GM12891 (cell line): ENCODE measurements around the gene CFAP91.

Experiments
- DNase-seq: peaks from one replicate; pipeline ENCODE4 v3.0.0; 2011; ENCODE audit warnings: low spot score; ENCODE audit not compliant: insufficient read length
- FAIRE-seq: peaks from 2 replicates; lab custom pipeline; 2011; peaks lifted over from hg19 to GRCh38; lab: Jason Lieb, UNC
- PAX5 ChIP-seq: IDR thresholded peaks from 2 replicates; pipeline ENCODE4 v1.6.1; 2011; ENCODE audit warnings: low read length, moderate library complexity, mild to moderate bottlenecking; ENCODE audit not compliant: insufficient read depth, severe bottlenecking
- POLR2A ChIP-seq: IDR thresholded peaks from 2 replicates; pipeline ENCODE4 v1.6.1; 2011; ENCODE audit warnings: low read depth, low read length, control low read depth
- POLR2AphosphoS5 ChIP-seq: IDR thresholded peaks from 2 replicates; pipeline ENCODE4 v1.6.1; 2011; ENCODE audit warnings: low read depth, low read length, control low read depth
- POU2F2 ChIP-seq: IDR thresholded peaks from 2 replicates; pipeline ENCODE4 v1.6.1; 2011; ENCODE audit warnings: low read depth, mild to moderate bottlenecking, control low read depth, low read length, moderate library complexity
- SPI1 ChIP-seq: IDR thresholded peaks from 2 replicates; pipeline ENCODE4 v1.6.1; 2011; ENCODE audit warnings: low read depth, low read length, control low read depth
- TAF1 ChIP-seq: IDR thresholded peaks from 2 replicates; pipeline ENCODE4 v1.6.1; 2011; ENCODE audit warnings: low read depth, low read length, control low read depth

Gene CFAP91

GRCh38 chr3:119663885-119664284, 38.9 kb upstream of the CFAP91 start:
- FAIRE-seq (no peak), DNase-seq (no peak)
- TF ChIP-seq SPI1, result no peak
- TF ChIP-seq POLR2A, result no peak
- TF ChIP-seq POU2F2, result no peak
- no peak for TF ChIP-seq TAF1
- no peak for TF ChIP-seq POLR2AphosphoS5
- TF ChIP-seq PAX5, result no peak

GRCh38 chr3:119664370-119664769, 38.5 kb upstream of the CFAP91 start:
- TF ChIP-seq PAX5, result no peak
- no peak for TF ChIP-seq SPI1
- no peak for TF ChIP-seq POU2F2
- no peak for TF ChIP-seq POLR2A
- TF ChIP-seq POLR2AphosphoS5, result no peak
- TF ChIP-seq TAF1, result no peak
- DNase-seq (no peak), FAIRE-seq (peak; percentile 28)

DNA sequence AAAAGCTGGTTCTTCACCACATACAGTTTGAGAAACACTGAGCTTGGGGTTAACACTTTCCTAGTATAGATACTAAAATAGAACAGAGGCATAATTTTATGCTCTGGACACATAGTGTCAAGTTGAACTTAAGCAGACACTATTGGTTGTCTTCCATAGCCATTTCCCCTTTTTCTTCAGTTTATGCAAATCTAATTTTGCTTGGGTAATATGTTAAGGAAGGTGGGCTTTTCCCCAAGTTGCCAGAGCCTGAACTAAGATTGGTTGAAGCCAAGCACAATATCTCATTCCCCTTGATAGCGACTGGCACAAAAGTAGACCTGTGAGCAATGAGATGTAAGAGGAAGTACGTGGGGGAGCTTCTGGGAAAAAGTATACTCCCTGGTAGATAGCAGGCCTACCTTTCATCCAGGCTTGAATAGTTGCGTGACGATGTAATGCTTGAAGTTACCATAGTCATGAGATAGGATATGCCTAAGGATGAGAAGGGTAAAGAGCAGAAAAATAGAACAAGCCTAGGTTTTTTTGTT, 37.9 kb upstream of the CFAP91 start:
- DNase-seq (no peak), FAIRE-seq (peak; percentile 74)
- TF ChIP-seq POU2F2, result 0 out of 2 replicates have a peak, but pooled peaks have one; percentile 50
- TF ChIP-seq SPI1, result peak; percentile 80
- TF ChIP-seq POLR2A, result 0 out of 2 replicates have a peak, but pooled peaks have one; percentile 19
- TF ChIP-seq PAX5, result no peak
- TF ChIP-seq TAF1, result no peak
- no peak for TF ChIP-seq POLR2AphosphoS5

- TF ChIP-seq POU2F2 (no peak), SPI1 (no peak), POLR2A (no peak), TAF1 (no peak), PAX5 (no peak), POLR2AphosphoS5 (no peak)
- DNase-seq (no peak), FAIRE-seq (no peak)
These were observed 36.8 kb upstream of the CFAP91 start for GRCh38 chr3:119665954-119666559.

- TF ChIP-seq PAX5, result no peak
- no peak for TF ChIP-seq SPI1
- FAIRE-seq, result no peak
- DNase-seq, result no peak
These were observed 32.8 kb upstream of the CFAP91 start for GRCh38 chr3:119669906-119670570.

DNA sequence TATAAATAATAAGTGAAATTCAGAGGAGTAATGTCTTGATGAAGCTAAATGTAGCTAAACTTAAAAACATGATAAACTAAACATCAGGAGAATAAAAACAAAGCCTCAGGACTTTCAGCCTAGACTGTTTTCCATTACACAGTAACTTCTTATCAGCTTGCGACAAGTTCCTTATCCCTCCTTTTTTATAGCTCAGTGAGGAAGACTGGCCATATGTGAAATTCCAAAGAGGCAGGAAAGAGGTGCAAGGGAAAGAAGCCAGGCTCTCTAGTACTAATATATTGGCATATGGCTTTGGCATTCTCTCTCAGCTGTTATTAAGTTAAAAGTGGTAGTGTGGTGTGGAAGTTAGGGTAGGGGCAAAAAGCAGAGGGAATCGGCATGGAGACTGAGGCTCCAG, 30.0 kb upstream of the CFAP91 start:
- no peak for TF ChIP-seq POLR2A
- TF ChIP-seq PAX5, result no peak
- TF ChIP-seq SPI1, result no peak
- no peak for TF ChIP-seq TAF1
- no peak for TF ChIP-seq POLR2AphosphoS5
- no peak for TF ChIP-seq POU2F2
- DNase-seq (no peak), FAIRE-seq (no peak)

GRCh38 chr3:119673875-119674274, 28.9 kb upstream of the CFAP91 start:
- no peak for DNase-seq
- no peak for FAIRE-seq
- TF ChIP-seq POLR2A (no peak), POLR2AphosphoS5 (no peak), SPI1 (no peak), PAX5 (no peak), TAF1 (no peak), POU2F2 (no peak)

- DNase-seq (no peak), FAIRE-seq (no peak)
- TF ChIP-seq POLR2AphosphoS5, result no peak
- TF ChIP-seq PAX5, result no peak
- no peak for TF ChIP-seq POU2F2
- TF ChIP-seq POLR2A, result no peak
- TF ChIP-seq SPI1, result no peak
- no peak for TF ChIP-seq TAF1
These were observed 27.5 kb upstream of the CFAP91 start for GRCh38 chr3:119675188-119675874.

- DNase-seq, result no peak
- no peak for FAIRE-seq
- no peak for TF ChIP-seq POLR2AphosphoS5
- no peak for TF ChIP-seq POLR2A
- no peak for TF ChIP-seq SPI1
- no peak for TF ChIP-seq POU2F2
- TF ChIP-seq PAX5, result no peak
- no peak for TF ChIP-seq TAF1
These were observed 26.8 kb upstream of the CFAP91 start for GRCh38 chr3:119676020-119676419.
